Fibroblast of pulmonary artery (primary cell): ENCODE results near the gene RWDD3.
A peak's percentile ranks its signal among the peaks of the same experiment; 100 is the strongest.

Experiments used
- DNase-seq: peaks from one replicate; pipeline ENCODE4 v3.0.0-alpha.2; 2010; ENCODE audit warnings: low read depth
- H3K4me3 ChIP-seq: replicated peaks from 2 replicates; pipeline ENCODE4 v1.5.1; 2011; ENCODE audit warnings: low read depth, mild to moderate bottlenecking, control low read depth, low read length, moderate library complexity
- CTCF ChIP-seq: IDR thresholded peaks from 2 replicates; pipeline ENCODE4 v1.5.1; 2011; ENCODE audit warnings: mild to moderate bottlenecking, control low read depth, low read length, inconsistent platforms; ENCODE audit errors: missing control alignments

Gene RWDD3

GRCh38 chr1:95236784-95237575 is 3.0 kb downstream of the RWDD3 start:
- DNase-seq: peak; percentile 19
- H3K4me3 ChIP-seq: no peak overlapping the region
- TF ChIP-seq CTCF: no peak

GRCh38 chr1:95237981-95238703 is 4.1 kb downstream of the RWDD3 start:
- no peak for TF ChIP-seq CTCF
- DNase-seq: no peak
- H3K4me3 ChIP-seq: no peak overlapping the region

DNA sequence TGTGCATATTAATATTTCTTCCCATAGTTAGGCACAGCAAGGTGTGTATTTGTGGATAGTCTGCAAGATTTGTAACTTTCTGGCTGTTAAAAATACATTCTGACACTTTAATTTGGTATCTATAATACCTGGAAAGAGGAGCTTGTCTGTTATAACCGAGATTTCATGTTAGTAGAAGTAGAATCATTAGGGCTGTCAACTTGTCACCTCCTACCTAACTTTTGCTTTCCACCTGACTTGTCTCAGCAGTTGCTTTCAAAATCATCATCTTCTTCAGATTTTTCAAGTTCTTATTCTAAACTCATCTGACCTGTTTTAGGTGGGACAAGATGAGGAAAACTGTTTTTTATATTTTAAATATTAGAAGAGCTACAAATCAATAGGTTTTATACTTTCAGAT is 11.0 kb downstream of the RWDD3 start:
- no peak for TF ChIP-seq CTCF
- DNase-seq: no peak
- no peak overlapping the region for H3K4me3 ChIP-seq

DNA sequence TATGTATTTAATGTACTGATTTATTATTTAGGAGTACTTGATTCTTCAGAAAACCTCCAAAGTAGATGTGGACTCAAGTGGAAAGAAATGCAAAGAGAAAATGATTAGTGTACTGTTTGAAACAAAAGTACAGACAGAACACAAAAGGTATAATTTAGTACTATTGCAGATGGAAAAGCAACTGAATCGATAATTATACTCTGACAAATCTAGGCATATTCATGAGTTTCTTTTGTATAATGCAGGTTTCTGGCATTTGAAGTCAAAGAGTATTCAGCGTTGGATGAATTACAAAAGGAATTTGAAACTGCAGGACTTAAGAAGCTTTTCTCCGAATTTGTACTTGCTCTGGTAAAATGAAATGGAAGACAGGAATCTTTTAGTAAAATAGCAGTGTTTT is 12.5 kb downstream of the RWDD3 start:
- no peak for TF ChIP-seq CTCF
- DNase-seq: no peak
- H3K4me3 ChIP-seq: no peak overlapping the region

DNA sequence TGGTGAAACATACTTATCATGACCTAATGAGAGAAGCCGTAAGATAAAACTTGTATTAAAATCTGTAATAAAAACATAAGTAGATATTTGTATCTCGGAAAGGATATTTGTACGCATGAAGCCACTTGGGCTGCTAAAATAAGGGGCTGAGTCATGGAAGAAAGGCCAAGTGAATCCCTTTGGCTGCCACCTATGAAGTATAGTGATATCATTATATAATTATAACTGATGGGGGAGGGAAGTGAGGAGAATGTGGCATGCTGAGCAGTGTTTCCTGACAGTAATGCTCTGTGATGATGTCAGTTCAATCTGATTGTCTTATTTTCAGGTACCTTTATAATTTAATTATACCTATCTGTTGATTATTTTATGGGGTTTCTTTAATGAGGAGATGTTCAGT is 13.6 kb downstream of the RWDD3 start:
- TF ChIP-seq CTCF: no peak
- no peak for DNase-seq
- H3K4me3 ChIP-seq: no peak overlapping the region

DNA sequence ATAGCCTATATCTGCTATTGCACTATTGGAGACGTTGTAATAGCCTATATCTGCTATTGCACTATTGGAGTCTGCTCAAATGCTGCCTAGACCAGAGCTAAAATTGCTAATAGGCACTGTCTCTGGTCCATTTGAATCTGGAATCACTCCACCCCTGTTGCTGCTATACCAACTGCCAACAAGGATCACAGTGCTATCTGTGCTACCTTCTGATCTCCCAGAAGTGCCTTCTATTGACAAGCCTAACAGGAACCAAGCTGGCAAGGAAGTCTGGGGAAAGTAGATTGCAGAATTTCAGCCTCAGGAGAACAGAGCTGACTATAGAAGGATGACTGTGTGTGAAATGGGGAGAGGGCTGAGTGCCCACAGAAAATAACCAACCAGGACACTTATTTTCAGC is 15.9 kb downstream of the RWDD3 start:
- DNase-seq: no peak
- no peak for TF ChIP-seq CTCF
- H3K4me3 ChIP-seq: no peak overlapping the region
